EH (cell line): ENCODE data around the gene KIF5A.
"Not testable (repeated sequence)": the region's sequence is repeated elsewhere in the genome, so short reads cannot be mapped to it uniquely, and the experiment has no call there.

Experiments
- DNase-seq: peaks from one replicate; pipeline ENCODE4 v3.0.0-alpha.2; 2015; ENCODE audit warnings: low read depth

The KIF5A gene

DNA sequence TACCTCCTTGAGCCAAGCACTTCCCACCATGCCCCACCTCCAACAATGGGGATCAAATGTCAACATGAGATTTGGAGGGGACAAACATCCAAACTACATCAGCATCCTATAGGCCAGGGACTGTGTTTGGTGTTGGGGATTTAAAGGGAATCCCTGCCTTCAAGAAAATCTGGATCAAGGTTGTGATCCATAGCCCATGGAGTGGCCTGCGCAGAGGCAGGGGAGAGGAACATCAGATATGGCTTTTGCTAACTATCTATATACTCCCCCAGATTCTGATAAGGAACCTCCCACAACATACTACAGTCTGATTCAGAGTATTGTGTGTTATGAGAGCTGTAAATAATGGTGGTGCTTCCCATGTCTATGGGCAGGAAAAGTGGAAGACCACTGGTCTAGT is 5.1 kb downstream of the KIF5A start:
- no peak for DNase-seq

DNA sequence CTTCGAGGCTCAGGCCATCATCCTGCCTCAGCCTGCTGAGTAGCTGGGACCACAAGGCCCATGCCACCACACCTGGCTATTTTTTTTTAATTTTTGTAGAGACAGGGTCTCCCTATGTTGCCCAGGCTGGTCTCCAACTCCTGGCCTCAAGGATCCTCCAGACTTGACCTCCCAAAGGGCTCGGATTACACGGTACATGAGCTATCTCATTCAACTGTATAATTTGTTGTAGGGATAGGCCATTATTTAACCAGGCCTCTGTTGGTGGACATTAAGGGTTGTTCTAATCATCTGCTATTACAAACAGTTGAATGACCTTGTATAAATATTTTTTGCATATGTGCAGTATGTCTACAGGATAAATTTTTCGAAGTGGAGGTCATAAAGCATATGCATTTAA is 9.0 kb downstream of the KIF5A start:
- no peak for DNase-seq

DNA sequence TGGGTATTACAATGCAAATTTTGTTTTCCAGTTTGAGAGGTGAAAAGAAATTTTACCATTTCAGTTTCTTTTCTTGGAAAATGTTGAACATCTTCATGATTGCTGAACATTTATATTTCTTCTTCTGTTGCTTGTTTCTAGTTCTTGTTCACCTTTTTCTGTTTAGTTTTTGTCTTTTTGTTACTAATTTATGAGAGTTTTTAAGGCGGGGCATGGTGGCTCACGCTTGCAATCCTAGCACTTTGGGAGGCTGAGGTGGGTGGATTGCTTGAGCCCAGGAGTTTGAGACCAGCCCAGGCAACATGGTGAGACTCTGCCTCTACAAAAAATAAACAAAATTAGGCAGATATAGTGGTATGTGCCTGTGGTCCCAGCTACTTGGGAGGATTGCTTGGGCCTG is 10.7 kb downstream of the KIF5A start:
- no peak for DNase-seq

DNA sequence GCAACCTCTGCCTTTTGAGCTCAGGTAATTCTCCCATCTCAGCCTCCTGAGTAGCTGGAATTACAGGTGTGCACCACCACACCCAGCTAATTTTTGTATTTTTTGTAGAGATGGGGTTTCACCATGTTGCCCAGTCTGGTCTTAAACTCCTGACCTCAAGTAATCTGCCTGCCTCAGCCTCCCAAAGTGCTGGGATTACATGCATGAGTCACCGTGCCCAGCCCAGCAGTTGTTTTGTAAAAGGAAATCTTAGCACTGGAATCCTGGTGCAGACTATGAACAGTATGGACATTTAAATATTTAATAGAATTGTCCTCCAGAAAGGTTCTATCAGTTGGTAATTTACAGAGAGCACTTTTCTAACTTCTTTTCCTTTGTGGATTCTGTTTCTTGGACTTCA is 11.3 kb downstream of the KIF5A start:
- DNase-seq, result peak; percentile 49

DNA sequence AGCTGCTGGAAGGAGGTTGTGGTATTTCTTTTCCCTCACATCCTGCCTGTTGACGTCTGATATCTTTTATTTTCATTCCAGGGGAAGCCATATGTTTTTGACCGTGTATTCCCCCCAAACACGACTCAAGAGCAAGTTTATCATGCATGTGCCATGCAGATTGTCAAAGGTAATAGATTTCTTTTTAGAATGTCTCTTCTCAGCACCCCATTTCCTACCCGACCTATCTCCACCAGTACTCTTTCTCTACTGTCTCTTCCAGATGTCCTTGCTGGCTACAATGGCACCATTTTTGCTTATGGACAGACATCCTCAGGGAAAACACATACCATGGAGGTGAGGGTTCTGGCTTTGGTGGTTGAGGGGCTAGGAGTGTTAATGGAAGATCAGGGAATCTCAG is 13.5 kb downstream of the KIF5A start:
- no peak for DNase-seq

DNA sequence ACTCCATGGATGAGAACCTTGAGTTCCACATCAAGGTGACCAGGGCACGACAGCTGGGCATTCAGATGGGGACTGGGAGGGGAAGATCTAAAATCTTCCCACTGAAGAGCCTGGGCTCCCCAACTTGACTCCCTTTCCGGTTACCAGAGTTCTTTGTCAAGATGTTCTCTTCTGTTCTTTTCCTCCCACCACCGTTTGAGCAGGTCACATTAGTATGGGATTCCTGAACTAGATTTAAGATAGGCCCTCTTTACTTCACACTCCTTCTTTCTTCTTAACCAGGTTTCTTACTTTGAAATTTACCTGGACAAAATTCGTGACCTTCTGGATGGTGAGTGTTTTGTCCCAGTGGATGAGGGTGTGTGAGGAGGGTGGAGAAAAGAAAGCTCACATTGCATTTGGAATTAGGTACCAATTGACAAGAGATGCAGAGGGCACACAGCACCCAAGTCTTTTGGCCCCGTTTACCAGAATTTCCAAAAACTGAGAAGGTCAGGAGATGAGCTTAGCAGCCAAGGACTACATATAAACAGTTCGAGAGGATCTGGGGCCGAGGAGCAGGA is 14.4 kb downstream of the KIF5A start:
- DNase-seq, result no peak

DNA sequence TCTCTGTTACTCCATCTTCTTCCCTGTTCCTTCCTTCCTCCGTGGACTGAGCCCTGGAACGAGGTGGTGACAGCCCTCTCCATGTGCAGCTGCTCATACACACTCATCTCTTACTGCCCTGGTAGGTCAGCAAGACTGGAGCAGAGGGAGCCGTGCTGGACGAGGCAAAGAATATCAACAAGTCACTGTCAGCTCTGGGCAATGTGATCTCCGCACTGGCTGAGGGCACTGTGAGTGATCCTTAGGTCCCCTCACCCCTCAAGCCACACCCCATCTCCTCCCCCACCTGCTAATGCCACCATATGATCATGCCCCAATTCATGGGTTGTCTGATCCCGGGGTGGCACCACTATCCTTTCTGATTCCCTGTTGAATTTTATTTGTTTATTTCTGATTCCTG is 19.0 kb downstream of the KIF5A start:
- DNase-seq, result no peak

DNA sequence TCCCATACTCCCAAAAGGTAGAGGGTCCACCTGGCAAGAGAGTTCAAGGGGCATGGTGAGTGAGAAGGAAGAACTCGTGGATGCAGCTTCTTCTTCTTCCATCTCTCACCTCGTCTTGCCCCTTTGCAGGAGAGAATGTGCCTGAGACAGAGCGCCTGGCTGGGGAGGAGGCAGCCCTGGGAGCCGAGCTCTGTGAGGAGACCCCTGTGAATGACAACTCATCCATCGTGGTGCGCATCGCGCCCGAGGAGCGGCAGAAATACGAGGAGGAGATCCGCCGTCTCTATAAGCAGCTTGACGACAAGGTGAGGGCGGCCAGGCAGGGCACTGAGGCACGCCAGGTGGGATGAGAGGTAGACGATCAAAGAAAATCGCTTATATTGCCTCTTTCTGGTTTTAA is 20.0 kb downstream of the KIF5A start:
- no peak for DNase-seq

DNA sequence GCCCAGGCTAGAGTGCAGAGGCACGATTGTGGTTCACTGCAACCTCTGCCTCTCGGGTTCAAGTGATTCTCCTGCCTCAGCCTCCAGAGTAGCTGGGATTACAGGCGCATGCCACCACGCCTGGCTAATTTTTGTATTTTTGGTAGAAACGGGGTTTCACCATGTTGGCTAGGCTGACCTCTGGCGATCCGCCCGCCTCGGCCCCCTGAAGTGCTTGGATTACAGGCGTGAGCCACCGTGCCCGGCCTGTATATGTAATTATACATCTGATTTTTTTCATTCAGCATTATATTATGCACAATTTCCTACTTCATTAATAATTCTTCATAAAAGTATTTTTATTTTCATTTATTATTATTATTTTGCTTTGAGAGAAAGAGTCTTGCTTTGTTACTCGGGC is 20.6 kb downstream of the KIF5A start:
- DNase-seq, result not testable (repeated sequence)

DNA sequence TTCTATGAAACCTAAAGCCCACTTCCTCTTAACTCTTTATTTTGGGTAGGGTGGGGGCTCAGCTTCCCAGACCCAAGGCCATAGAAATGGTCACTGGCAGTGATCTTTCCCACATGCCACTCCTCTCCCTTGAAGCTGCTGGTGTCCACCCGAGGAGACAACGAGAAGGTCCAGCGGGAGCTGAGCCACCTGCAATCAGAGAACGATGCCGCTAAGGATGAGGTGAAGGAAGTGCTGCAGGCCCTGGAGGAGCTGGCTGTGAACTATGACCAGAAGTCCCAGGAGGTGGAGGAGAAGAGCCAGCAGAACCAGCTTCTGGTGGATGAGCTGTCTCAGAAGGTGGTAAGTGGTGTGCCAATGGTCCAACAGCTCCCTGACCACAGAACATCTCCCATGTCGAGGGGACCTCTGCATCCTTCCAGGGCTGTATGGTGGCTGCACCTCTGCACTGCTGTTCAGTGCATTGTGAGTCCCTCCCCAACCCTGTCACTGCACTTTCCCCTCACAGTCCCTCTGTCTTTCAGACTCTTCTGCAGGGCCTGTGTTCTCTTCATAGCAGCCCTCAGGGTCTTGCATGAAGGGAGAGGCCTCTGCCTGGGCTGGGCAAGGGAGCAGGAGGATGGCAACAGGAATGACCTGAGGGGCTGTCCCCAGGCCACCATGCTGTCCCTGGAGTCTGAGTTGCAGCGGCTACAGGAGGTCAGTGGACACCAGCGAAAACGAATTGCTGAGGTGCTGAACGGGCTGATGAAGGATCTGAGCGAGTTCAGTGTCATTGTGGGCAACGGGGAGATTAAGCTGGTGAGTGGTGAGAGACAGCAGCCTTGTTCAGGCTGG is 22.3 kb downstream of the KIF5A start:
- DNase-seq, result no peak

DNA sequence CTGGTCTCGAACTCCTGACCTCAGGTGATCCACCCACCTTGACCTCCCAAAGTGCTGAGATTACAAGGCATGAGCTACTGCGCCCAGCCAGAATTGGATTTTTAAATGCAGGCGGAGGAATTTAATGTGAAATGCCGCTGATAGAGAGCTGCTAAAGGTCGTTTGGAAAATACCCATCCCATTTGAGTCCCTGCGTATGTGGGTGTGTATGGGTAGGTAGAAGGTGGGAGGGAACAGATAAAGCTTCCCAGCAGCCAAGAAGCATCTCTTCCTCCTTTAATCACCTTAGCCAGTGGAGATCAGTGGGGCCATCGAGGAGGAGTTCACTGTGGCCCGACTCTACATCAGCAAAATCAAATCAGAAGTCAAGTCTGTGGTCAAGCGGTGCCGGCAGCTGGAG is 25.0 kb downstream of the KIF5A start:
- DNase-seq, result no peak

DNA sequence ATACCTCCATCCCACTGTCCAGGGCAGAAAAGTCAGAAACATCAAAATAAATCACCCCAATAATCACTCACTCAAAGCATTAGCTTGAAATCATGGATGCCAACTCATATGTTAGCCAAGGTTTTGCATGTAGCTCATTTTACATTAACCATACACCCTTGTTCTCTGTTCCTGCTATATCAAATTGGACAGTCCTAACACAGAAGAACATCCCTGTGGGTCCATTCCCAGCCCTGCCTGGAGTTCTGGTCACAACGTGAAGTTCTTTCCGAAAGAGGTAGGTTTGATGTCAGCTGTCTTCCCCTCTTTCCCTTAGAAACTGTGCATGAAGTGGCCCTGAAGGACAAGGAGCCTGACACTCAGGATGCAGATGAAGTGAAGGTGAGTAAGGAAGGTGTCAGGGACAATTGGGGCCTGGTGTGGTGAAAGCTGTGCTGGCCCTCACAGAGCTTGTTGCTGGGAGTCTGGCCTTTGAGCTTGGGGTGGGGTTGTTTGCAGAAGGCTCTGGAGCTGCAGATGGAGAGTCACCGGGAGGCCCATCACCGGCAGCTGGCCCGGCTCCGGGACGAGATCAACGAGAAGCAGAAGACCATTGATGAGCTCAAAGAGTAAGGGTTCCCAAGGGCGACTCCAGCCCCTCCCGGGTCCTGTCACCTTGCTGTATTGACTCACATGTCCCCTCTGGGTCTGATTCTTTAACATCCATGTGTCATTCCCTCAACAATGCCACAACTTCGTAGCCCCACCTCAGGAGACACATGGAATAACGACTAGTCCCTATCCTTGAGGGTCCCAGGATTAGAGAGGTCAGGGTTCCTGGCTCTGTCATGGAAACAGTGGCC is 26.1 kb downstream of the KIF5A start:
- DNase-seq, result no peak

DNA sequence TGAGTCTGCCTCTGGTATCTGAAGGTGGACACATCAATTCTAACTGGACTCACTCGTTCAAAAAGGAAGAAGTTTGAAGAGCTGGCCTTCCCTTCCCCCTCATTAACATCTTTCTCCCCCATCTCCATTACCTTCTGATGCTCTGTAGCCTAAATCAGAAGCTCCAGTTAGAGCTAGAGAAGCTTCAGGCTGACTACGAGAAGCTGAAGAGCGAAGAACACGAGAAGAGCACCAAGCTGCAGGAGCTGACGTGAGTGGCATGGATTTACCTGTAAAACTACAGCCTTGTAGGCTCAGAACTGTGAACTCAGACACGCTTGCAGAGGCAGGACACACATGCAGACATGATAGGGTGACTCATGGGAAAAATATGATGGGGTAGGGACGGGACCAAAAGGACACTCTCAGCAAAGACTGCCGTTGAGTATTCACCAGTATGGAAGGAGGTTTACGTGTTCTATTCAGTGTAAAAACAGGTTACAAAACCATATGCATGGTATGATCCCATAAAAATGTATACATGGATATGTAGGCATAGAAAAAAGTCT is 26.8 kb downstream of the KIF5A start:
- DNase-seq, result peak; percentile 40

DNA sequence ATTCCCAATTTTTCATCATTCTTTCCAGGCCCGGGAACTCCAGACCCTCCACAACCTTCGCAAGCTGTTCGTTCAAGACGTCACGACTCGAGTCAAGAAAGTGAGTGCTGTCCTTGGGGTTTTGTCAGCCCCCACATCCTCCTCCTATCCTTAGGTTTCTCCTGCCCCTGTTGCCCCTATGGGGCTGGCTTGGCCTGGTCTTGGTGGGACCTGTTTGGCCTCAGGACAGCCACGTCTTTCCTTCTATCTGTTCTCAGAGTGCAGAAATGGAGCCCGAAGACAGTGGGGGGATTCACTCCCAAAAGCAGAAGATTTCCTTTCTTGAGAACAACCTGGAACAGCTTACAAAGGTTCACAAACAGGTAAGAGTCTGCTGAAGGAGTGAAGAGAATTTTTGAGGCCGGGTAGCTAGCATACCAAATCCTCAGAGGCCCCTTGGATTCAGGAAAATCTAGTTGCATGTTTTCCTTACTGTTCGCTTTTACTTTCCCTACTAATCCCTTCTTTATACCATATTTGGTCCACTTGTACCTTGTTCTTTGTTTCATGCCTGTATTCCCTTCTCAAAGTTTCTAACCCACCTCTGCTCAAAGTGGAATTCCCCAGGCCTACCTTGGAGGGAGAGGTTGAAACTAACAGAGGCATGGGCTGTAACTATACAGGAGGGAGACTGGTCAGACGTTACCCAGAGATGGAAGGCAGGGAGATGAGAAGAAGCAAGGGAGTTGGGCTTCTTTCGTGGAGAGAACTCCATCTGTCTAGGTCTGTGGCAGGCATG is 28.3 kb downstream of the KIF5A start:
- no peak for DNase-seq

DNA sequence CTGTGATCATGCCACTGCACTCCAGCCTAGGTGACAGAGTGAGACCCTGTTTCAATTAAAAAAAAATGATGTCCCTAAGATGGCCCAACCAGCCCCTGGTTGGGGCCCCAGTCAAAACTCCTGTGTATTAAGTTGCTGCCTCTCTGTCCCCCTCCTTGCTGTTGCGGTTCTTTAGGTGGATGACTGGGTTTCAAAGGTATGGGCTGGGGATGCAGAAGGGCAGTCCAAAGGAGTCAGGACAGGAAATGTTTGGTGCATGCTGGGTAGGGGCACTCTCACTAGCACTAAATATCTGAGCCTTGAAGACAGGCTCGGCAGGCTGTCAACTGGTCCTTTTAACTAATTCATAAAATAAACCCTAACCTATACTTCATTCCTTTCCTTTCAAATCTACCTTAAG is 29.2 kb downstream of the KIF5A start:
- peak; percentile 34 for DNase-seq

DNA sequence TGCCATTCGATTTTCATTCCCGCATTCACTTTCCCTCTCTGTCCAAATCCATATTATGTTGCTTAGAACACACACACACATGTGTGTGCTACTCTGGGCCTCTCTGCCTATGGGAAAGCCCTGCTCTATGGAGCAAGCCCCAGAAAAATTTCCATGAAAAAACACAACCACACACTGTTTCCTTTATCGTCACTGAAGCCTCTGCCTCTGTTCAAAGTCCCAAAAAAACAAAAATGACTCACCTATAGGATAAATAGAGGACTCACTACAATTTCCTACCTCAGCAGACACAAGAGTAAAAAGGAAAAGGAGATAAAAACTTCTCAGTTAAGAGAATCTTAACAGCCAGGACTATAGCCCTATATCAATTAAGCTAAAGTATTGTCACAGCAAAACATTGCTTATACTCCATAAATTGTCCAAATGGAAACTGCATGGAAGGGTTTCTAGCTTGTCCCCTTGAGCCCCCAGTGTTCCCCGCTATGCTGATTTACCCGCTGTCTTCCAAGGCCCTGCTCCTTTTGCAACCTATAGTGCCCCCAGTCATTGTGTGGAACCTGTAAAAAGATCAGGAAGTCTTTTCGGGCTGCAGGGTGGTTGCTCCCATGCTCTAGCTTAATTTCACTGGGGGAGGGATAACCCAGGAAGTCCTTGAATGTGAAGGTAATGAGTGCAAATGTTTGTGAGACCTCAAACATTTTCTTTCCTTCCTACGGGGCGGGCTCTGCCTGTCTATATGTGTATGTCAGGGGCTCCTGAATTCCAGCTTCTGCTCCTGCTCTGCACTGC is 30.0 kb downstream of the KIF5A start:
- DNase-seq, result no peak

DNA sequence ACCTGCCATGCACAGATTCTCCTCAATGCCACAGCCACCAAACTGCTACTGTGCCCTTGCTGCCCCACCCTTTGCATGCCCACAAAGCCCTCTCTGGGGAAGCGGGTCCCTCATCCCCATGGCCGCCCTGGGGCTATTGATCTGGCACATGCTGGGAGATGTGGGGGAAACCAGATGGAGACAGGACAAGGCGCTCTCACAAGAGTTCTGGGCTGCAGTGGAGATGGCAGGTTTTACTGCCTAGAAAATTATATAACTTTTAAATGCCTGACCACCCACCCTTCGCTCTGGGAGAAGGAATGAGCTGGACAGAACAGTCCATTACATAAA is 30.6 kb downstream of the KIF5A start:
- no peak for DNase-seq

DNA sequence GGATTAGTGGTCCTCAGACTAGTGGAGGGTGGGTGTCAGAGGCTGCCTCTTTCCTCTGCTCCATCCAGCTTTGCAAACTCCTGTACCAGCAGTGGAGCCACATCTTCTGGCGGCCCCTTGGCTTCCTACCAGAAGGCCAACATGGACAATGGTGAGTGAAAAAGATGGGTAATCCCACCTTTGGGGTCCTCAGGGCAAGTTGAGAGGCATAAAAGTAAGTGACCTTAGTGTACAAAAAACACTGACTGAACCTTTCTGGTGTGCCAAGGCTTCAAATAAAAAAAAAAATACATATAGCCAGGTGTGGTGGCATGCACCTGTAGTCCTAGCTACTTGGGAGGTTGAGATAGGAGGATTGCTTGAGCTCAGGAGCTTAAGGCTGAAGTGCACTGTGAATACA is 32.0 kb downstream of the KIF5A start:
- no peak for DNase-seq

DNA sequence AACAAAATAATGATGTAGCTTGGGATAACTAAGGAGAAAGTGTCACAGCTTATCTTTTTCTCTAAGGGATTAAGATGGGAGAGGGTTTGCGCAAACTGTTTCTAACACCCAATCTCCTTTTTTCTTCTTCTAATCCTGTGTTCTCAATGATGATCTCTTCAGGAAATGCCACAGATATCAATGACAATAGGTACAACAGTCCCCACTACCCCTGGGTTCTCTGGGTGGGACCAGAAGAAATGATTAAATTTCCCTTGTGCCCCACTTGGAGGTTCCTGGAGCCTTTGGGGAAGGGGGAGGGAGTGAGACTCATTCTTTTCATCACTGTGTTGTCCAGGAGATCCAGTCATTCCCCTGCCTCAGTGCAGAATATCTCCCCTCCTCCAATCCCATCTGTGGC is 32.6 kb downstream of the KIF5A start:
- no peak for DNase-seq

DNA sequence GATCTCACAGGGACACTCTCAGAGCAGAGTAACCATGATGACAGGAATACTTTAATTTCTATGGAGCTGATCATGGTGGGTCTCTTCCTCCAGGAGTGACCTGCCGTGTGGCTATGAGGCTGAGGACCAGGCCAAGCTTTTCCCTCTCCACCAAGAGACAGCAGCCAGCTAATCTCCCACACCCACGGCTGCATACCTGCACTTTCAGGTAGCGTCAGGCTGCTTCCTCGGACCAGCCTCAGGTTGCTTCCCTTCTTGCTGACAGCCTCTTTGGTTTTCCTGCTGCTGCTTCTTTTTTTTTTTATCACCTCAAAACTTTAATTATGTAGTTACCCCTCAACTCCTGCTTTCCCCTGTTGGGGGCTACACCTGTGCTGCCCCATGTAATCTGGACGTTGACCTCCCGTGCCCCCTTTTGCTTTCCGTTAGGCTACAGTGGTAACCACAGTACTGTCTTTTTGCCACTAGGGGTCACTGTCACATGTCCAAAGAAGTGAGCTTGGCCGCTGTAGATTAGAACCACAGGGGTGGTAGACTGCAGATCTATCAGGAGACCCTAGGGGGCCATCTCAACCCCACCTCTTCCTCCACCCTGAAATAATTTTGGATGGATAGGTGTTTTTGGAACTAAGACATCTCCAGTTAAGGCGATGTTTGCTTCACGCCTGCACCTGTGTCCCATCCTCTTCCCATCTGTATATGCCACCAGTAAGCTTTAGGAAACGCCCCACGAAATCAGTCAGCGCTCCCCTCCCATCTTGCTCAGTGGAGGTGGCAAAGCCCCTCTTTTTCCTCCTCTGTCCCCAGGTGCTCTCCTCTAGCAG is 33.4 kb downstream of the KIF5A start:
- DNase-seq, result peak; percentile 81
